Activated naive CD4-positive, alpha-beta T cell treated with anti-CD3 and anti-CD28 coated beads, Interleukin-2, amount 10 ng/mL, durations not matched to agents 7 days and 5 days (primary cell): ENCODE data around the gene MAPK10.

Experiments used
- CTCF ChIA-PET: fragments of 350-600 bp; sonication (Branson Sonifier 250); formaldehyde crosslinking; loops from one replicate; lab custom pipeline; 2021; ENCODE audit warnings: antibody characterized with exemption; lab: Charles Lee
- DNase-seq: peaks from one replicate; pipeline ENCODE4 v3.0.0-alpha.2; 2020
- H3K27ac Mint-ChIP-seq: one replicate; pipeline ENCODE4 v1.8.0; 2021; ENCODE audit warnings: mild to moderate bottlenecking, moderate library complexity, mixed read lengths
- H3K27me3 Mint-ChIP-seq: one replicate; pipeline ENCODE4 v1.8.0; 2021; ENCODE audit warnings: mild to moderate bottlenecking, mixed read lengths
- H3K36me3 Mint-ChIP-seq: one replicate; pipeline ENCODE4 v1.8.0; 2021; ENCODE audit warnings: mixed read lengths
- H3K4me1 Mint-ChIP-seq: one replicate; pipeline ENCODE4 v1.8.0; 2021; ENCODE audit warnings: mixed read lengths
- H3K4me3 Mint-ChIP-seq: one replicate; pipeline ENCODE4 v1.8.0; 2021; ENCODE audit warnings: mild to moderate bottlenecking, moderate library complexity, mixed read lengths
- H3K9me3 Mint-ChIP-seq: one replicate; pipeline ENCODE4 v1.8.0; 2021; ENCODE audit warnings: mixed read lengths

Gene MAPK10

GRCh38 chr4:86159216-86159615, 200.6 kb downstream of the MAPK10 start:
- no peak overlapping the region for H3K27ac Mint-ChIP-seq
- H3K4me1 Mint-ChIP-seq: no peaks in the 10 kb centered on the region
- CTCF ChIA-PET: no interaction called here
- no peak overlapping the region for H3K4me3 Mint-ChIP-seq
- H3K27me3 Mint-ChIP-seq: no peaks in the 10 kb centered on the region
- no peaks in the 10 kb centered on the region for H3K9me3 Mint-ChIP-seq
- H3K36me3 Mint-ChIP-seq: no peaks in the 10 kb centered on the region
- DNase-seq: no peak

GRCh38 chr4:86156531-86156930, 203.3 kb downstream of the MAPK10 start:
- no peak overlapping the region for H3K4me3 Mint-ChIP-seq
- CTCF ChIA-PET: no interaction called here
- H3K36me3 Mint-ChIP-seq: no peaks in the 10 kb centered on the region
- H3K27me3 Mint-ChIP-seq: no peaks in the 10 kb centered on the region
- no peak for DNase-seq
- H3K27ac Mint-ChIP-seq: no peak overlapping the region
- H3K4me1 Mint-ChIP-seq: no peaks in the 10 kb centered on the region
- H3K9me3 Mint-ChIP-seq: no peaks in the 10 kb centered on the region

DNA sequence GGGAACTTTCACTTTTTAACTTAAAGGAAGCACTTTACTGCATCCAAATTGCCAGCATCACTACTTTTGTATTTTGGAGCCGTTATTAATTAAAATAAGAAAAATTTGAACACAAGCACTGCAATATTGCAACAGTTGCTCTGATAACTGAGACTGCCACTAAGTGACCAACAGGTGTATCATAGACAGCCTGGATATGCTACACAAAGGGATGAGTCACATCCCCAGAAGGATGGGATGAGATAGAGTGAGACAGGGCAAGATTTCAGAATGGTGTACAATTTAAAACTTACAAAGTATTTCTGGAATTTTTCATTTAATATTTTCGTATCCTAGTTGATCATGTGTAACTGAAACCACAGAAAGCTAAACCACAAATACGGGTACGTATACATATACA, 204.1 kb downstream of the MAPK10 start:
- H3K4me3 Mint-ChIP-seq: no peak overlapping the region
- no peaks in the 10 kb centered on the region for H3K27me3 Mint-ChIP-seq
- H3K4me1 Mint-ChIP-seq: no peaks in the 10 kb centered on the region
- H3K9me3 Mint-ChIP-seq: no peaks in the 10 kb centered on the region
- H3K27ac Mint-ChIP-seq: no peak overlapping the region
- H3K36me3 Mint-ChIP-seq: no peaks in the 10 kb centered on the region
- DNase-seq: no peak
- CTCF ChIA-PET: no interaction called here

- Mint-ChIP-seq H3K27me3 (no peaks in the 10 kb centered on the region), H3K9me3 (peaks cover 5% of the 10 kb centered on the region), H3K4me1 (no peaks in the 10 kb centered on the region), H3K4me3 (no peak overlapping the region), H3K27ac (no peak overlapping the region), H3K36me3 (no peaks in the 10 kb centered on the region)
- DNase-seq: no peak
- CTCF ChIA-PET: no interaction called here
Measured at GRCh38 chr4:86152454-86152853, 207.4 kb downstream of the MAPK10 start.

DNA sequence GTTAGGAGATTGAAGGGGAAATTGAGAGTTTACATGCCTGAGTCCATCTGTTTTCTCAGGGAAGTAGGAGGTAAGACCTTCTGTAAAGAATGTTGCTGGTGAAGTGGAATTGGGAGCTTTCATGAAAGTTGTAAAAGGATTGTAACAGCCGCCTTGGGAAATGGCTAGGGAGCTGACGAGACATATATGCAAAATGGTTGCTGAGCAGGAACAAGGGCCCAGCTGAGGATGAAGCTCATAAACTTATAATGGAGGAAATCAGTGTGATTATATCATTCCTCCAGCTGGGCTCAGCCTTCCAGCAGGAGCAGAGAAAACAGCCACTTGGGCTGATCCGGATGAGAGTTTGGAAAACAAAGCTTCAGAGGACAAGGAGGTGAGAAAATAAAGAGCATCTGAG, 208.7 kb downstream of the MAPK10 start:
- no peak overlapping the region for H3K27ac Mint-ChIP-seq
- no peak overlapping the region for H3K4me3 Mint-ChIP-seq
- H3K4me1 Mint-ChIP-seq: no peaks in the 10 kb centered on the region
- DNase-seq: no peak
- no peaks in the 10 kb centered on the region for H3K36me3 Mint-ChIP-seq
- CTCF ChIA-PET: no interaction called here
- H3K9me3 Mint-ChIP-seq: peaks cover 5% of the 10 kb centered on the region
- H3K27me3 Mint-ChIP-seq: no peaks in the 10 kb centered on the region

GRCh38 chr4:86141161-86141560, 218.7 kb downstream of the MAPK10 start:
- Mint-ChIP-seq H3K27me3 (no peaks in the 10 kb centered on the region), H3K9me3 (peaks cover 2% of the 10 kb centered on the region), H3K4me3 (no peak overlapping the region), H3K27ac (no peak overlapping the region), H3K4me1 (no peaks in the 10 kb centered on the region), H3K36me3 (no peaks in the 10 kb centered on the region)
- CTCF ChIA-PET: no interaction called here
- no peak for DNase-seq

DNA sequence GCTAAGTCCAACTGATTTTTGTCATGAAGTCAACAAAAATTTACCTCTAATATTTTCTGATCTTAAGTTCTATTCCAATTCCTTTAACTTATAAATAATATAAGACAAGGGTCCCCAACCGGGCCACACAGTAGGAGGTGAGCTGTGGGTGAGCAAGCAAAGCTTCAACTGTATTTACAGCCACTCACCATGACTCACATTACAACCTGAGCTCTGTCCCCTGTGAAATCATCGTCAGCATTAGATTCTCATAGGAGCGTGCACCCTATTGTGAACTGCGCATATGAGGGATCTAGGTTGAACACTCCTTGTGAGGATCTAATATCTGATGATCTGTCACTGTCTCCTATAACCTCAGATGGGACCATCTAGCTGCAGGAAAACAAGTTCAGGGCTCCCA, 227.4 kb downstream of the MAPK10 start:
- no peaks in the 10 kb centered on the region for H3K4me1 Mint-ChIP-seq
- CTCF ChIA-PET: no interaction called here
- H3K4me3 Mint-ChIP-seq: no peak overlapping the region

DNA sequence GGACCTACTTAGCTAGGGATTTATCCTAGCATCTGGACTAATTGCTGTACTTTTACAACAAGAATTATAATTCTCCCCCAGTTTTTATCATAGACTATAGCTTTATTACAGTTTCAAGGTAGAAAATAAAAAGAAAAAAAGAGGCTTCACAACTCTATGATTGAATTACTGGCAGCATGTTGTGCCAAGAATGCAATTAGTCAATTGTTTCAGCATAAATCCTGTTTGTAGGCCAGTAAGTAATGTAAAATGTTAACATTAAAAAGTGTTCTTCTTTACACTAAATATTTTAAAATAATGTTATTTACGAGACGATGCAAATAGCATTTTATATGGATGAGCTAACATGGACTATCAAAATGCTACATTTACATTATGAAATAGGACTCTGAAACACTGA, 228.4 kb downstream of the MAPK10 start:
- H3K4me3 Mint-ChIP-seq: no peak overlapping the region
- no peak overlapping the region for H3K27ac Mint-ChIP-seq
- H3K4me1 Mint-ChIP-seq: no peaks in the 10 kb centered on the region
- CTCF ChIA-PET: no interaction called here
- H3K9me3 Mint-ChIP-seq: no peaks in the 10 kb centered on the region
- DNase-seq: no peak
- H3K27me3 Mint-ChIP-seq: no peaks in the 10 kb centered on the region
- H3K36me3 Mint-ChIP-seq: no peaks in the 10 kb centered on the region

More for the DNA sequence above, 227.4 kb downstream of the MAPK10 start:
- Mint-ChIP-seq H3K36me3 (no peaks in the 10 kb centered on the region), H3K27me3 (no peaks in the 10 kb centered on the region), H3K27ac (no peak overlapping the region), H3K9me3 (no peaks in the 10 kb centered on the region)
- DNase-seq: no peak

DNA sequence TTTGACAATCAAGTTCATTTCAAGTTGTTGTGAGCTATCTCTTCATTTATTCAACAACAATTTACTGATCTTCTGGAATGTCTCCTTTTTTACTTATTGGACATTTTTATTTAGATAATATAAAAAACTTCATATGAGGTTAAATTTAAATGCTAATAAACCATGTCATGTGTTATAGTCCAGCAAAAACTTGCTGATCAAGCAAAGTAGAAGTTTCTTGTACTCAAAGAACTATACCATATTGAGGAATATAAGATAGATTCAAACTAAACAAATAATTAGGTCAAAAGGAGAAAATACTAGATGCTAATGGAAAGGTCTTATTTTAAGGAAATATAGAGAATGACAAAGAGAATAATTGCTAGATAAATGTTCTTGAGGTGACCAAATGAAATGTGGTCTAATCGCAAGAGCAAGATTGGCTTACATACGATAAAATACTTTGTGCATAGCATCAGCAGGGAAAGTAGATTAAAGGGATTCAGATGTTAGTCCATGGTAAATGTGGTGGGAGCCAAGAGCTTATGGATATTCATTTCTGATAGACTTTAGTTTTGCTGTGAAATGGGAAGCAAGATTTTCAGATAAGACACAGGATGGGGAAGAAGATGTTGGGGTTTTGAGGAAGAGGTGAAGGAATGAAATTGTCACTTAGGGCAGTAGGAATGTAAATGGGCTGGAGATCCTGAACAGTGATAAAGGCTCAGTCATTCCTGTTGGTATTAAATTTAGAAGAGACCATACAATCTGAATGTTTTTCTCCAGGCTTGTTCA, 229.5 kb downstream of the MAPK10 start:
- Mint-ChIP-seq H3K27me3 (no peaks in the 10 kb centered on the region), H3K4me1 (no peaks in the 10 kb centered on the region), H3K9me3 (no peaks in the 10 kb centered on the region), H3K27ac (no peak overlapping the region), H3K36me3 (no peaks in the 10 kb centered on the region), H3K4me3 (no peak overlapping the region)
- CTCF ChIA-PET: no interaction called here
- DNase-seq: no peak

DNA sequence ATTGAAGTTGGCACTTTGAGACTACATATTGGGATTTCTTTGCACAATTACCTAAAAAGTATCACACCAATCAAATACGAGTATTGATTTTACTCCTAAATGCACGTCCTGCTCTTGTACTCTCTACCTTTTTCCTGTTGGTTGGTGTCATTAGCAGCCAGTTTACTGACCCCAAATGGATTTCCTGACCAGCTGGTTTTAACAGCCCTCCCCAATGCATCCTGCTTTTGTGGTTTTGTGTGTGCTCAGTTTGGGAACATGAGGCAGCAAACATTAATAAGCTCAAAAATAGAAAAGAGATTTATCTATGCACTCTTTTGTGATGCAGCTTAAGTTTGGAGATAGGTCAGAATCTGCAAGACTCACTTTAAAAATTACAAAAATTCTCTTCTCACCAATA, 230.3 kb downstream of the MAPK10 start:
- Mint-ChIP-seq H3K9me3 (no peaks in the 10 kb centered on the region), H3K36me3 (no peaks in the 10 kb centered on the region), H3K4me1 (no peaks in the 10 kb centered on the region), H3K4me3 (no peak overlapping the region), H3K27me3 (no peaks in the 10 kb centered on the region), H3K27ac (no peak overlapping the region)
- CTCF ChIA-PET: no interaction called here
- DNase-seq: no peak

DNA sequence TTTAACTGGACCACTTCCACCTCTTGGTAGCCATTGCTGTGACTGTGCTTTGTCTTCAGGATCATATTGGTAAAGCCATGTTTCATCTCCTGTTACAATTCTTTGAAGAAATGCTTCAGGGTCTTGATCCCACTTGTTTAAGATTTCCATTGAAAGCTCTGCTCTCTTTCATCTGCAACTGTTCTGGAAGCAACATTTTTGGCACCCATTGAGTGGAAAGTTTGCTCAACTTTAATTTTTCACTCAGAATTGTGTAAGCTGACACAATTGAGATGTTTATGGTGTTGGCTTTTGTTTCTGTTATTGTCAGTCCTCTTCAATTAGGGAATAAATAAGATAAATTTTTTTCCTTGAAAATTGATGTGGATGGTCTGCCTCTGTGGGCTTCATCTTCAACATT, 237.4 kb downstream of the MAPK10 start:
- H3K27me3 Mint-ChIP-seq: no peaks in the 10 kb centered on the region
- H3K36me3 Mint-ChIP-seq: no peaks in the 10 kb centered on the region
- DNase-seq: no peak
- no peak overlapping the region for H3K4me3 Mint-ChIP-seq
- CTCF ChIA-PET: no interaction called here
- H3K27ac Mint-ChIP-seq: no peak overlapping the region
- H3K9me3 Mint-ChIP-seq: no peaks in the 10 kb centered on the region
- H3K4me1 Mint-ChIP-seq: no peaks in the 10 kb centered on the region

- DNase-seq: no peak
- no peaks in the 10 kb centered on the region for H3K27me3 Mint-ChIP-seq
- CTCF ChIA-PET: no interaction called here
- H3K27ac Mint-ChIP-seq: no peak overlapping the region
- H3K36me3 Mint-ChIP-seq: no peaks in the 10 kb centered on the region
- no peaks in the 10 kb centered on the region for H3K4me1 Mint-ChIP-seq
- H3K9me3 Mint-ChIP-seq: no peaks in the 10 kb centered on the region
- no peak overlapping the region for H3K4me3 Mint-ChIP-seq
Measured at GRCh38 chr4:86118711-86119110, 241.1 kb downstream of the MAPK10 start.

GRCh38 chr4:86117705-86118302, 242.0 kb downstream of the MAPK10 start:
- H3K9me3 Mint-ChIP-seq: no peaks in the 10 kb centered on the region
- no peaks in the 10 kb centered on the region for H3K36me3 Mint-ChIP-seq
- no peak for DNase-seq
- H3K4me3 Mint-ChIP-seq: no peak overlapping the region
- H3K27me3 Mint-ChIP-seq: no peaks in the 10 kb centered on the region
- no peaks in the 10 kb centered on the region for H3K4me1 Mint-ChIP-seq
- H3K27ac Mint-ChIP-seq: no peak overlapping the region
- CTCF ChIA-PET: no interaction called here

GRCh38 chr4:86114563-86114962, 245.3 kb downstream of the MAPK10 start:
- Mint-ChIP-seq H3K36me3 (no peaks in the 10 kb centered on the region), H3K9me3 (peaks cover 2% of the 10 kb centered on the region), H3K4me3 (no peak overlapping the region), H3K4me1 (no peaks in the 10 kb centered on the region), H3K27ac (no peak overlapping the region), H3K27me3 (no peaks in the 10 kb centered on the region)
- CTCF ChIA-PET: no interaction called here
- DNase-seq: no peak

DNA sequence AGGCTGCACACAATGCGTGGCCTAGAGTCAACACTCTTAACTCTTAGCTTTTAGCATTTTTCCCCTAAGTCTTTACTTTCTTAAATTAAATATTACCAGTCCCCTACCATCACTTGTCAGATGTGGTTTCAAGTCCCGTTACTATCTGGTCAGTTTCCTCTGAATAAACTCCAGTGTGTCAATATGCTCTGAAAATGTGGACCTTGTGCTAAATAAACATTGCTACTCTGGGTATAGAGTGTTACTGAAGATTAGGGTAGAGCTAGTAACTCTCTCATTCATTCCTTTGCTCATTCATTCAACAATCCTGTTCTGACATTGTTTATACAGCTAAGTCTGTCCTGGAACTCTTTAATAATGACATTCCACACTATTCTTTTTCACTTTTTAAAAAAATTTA, 251.0 kb downstream of the MAPK10 start:
- no peak overlapping the region for H3K27ac Mint-ChIP-seq
- DNase-seq: no peak
- H3K4me1 Mint-ChIP-seq: no peaks in the 10 kb centered on the region
- CTCF ChIA-PET: no interaction called here
- H3K4me3 Mint-ChIP-seq: no peak overlapping the region
- H3K36me3 Mint-ChIP-seq: no peaks in the 10 kb centered on the region
- no peaks in the 10 kb centered on the region for H3K27me3 Mint-ChIP-seq
- peaks cover 2% of the 10 kb centered on the region for H3K9me3 Mint-ChIP-seq
